ENCODE data around the gene ZNF79. TPM values are rescaled to one million over a fixed set of nuclear protein-coding genes. Genes with fewer than 3 reads are reported as not detected.

The ZNF79 gene
- 9.4 and 13.1 TPM in 2 replicates for total RNA-seq

DNA sequence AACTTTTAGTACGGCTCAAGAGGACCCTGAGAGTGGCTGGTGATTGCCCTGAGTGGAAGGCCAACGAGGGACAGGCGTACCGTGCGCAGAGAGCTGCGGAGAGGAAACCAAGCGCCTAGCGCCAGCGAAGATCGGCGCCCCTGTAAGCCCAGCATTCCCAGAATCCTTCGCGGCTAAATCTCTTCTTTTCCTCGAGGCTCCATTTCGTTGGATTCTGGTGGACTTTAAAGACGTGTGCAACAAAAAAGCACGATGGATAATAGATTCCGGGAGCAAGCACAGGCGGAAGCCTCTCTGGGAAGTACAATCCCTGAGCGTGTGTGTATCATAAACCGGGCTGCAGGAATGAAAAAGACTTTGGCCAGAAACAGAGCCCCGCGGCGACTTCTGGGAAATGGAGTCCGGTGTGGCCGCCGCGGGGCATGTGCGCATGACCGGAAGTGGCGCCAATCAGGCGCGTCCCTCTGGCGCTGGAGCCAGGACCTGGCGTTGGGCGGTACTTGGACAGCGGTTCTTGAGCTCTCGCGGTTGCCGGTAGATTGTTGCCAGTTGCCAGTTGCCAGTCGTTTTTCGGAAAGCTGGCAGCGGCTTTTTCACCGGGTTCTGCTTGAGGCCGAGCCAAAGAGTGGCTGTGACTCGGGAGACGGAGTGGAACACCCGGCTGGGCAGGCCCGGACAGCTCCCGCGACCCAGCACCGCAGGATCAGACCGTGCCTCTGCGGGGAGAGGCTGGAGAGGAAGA, at the start of gene ZNF79:
Gene ZNF79 (plus strand): TSS at position 449 of the 742 bp plus-strand sequence. CDS start 406 bp downstream, outside the sequence.
- DNase-seq (ENCODE audit: low read depth, low spot score) = peak; percentile 79

DNA sequence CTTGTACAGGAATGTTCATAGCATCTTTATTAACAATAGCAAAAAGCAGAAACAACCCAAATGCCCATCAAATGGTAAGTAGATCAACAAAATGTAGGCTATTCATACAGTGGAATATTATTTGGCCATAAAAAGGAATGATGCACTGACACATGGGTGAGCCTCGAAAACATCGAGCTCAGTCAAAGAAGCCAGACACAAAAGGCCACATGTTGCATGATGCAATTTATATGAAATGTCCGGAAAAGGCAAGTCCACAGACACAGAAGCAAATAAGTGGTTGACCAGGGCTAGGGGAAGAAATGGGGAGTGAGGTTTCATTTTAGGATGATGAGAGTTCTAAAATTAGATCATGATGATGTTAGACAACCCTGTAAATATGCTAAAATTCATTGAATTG, 43.7 kb upstream of the ZNF79 start:
- DNase-seq (ENCODE audit: low read depth, low spot score) = no peak

DNA sequence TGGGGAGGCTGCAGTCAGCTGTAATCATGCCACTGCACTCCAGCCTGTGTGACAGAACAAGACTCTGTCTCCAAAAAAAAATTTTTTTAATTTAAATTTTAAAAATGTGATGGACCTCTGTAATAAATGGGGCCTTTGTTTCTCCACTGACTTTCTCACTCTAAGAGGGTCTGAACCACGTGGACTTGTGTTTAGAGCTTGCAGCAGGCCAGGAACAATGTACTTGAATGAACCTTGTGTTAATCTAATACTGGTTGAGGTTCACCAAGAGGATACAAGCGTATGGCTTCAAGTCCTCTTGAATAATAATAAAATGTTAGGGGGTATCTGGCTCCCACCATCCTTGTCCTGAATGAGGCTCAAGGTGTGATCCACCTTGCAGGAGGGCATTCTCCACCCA, 41.6 kb upstream of the ZNF79 start:
- DNase-seq (ENCODE audit: low read depth, low spot score) = no peak

DNA sequence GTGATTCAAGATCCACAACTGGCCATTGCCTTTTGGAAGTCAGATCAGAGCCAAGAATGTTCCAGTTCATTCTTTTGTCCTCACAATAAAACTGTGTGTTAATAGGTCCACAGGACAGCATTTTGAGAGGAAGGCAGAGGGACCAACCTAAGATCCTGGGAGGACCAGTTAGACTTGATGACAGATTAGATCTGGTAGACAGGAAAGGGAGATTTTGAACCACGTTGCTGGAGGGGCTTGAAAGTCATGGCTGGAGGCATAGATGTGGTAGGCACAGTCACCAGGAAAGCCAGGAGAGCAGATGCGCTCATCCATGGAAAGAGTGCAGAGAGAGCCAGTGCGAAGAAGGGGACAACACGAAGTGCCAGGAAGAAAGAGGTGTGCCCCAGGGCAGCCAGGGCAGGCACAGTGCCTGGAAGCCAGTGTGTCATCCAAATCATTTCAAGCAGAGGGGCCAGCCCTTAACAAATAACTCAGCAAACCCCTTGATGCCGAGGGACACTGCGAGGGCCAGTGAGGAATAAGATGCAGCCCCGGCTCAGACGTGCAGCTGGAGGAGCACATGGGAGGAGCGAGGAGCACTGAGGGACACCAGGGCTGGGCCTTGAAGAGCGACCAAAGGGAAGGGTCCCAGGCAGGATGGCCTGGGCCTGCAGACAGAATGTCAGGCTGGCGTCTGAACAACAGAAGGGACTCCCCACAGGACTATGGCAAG, 40.0 kb upstream of the ZNF79 start:
- no peak for DNase-seq (ENCODE audit: low read depth, low spot score)

DNA sequence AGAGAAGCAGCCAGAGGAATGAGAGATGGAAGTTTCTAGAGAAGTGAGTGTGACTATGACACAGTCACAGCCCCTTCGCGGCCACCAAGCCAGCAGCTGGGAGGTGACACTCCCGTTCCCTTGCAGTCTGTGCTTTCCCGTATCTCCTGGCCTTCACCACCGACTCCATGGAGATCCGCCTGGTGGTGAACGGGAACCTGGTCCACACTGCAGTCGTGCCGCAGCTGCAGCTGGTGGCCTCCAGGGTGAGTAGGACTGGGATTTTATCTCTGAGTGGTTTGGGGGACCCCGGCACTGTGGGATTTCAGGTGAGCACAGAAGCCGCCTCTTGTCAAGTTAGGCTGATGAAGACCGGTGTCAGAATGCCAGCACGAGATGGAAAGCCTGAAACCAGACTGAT, 39.3 kb upstream of the ZNF79 start:
- DNase-seq (ENCODE audit: low read depth, low spot score) = no peak

DNA sequence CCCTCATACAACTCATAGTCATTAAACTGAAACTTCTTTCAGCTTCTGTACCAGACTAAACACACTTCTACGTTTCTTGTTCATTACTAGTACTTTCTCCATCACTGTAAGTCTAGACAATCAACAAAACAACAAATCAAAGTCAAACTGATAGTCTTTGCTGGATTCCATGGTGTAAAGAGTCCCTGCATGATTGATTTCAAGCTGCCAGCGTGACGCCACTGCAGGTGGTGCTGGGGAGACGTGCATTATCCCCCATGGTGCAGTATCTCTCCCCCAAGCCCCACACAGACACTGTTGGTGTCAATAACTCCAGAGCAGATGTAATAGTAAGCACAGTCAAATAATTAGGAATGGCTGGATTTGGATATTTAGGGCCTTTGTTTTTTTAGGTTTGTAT, 37.9 kb upstream of the ZNF79 start:
- DNase-seq (ENCODE audit: low read depth, low spot score) = no peak

DNA sequence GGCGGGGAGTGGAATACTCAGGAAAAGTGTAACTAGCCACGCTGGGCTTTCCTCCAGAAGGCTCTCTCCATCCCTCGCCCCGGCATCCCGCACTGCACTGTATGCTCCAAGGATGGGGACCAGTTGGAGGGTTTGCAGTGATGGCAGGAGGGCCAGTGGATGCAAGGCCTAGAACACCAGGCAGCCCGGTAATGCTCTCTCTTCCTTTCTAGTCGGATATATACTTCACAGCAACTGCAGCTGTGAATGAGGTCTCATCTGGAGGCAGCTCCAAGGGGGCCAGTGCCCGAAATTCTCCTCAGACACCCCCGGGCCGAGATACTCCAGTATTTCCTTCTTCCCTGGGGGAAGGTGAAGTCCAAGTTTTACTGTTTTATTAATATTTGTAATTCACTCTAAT, 37.2 kb upstream of the ZNF79 start:
- no peak for DNase-seq (ENCODE audit: low read depth, low spot score)

DNA sequence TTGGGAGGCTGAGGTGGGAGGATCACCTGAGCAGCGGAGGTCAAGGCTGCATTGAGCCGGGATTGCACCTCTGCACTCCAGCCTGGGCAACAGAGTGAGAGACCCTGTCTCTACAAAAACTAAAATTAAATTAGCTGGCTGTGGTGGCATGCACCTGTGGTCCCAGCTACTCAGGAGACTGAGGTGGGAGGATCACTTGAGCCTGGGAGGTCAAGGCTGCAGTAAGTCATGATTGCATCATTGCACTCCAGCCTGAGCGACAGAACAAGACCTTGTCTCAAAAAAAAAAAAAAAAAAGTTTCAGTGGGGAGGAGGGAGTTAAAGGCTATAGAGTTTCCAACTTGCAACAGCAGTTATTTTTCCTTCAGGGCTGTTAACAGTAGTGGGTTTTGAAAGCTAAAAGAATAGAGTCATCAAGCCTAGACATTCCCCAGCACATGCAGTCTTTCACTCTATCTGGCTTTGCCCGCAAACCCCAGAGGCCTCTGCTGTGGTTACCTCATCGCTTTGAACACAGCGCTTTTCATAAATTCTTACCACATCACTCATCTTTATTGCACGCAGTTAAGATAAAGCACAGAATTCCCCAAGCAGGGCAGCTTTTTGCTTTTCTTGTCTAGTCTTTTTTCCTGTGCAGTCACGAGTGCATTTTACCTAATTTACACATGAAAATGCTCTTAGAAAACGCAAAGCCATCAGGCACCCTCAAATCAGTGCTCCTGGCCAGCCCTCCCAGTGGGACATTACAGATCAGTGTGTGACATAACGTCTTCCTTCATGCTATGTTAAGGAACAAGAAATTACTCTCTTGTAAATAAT, 35.9 kb upstream of the ZNF79 start:
- DNase-seq (ENCODE audit: low read depth, low spot score) = no peak

DNA sequence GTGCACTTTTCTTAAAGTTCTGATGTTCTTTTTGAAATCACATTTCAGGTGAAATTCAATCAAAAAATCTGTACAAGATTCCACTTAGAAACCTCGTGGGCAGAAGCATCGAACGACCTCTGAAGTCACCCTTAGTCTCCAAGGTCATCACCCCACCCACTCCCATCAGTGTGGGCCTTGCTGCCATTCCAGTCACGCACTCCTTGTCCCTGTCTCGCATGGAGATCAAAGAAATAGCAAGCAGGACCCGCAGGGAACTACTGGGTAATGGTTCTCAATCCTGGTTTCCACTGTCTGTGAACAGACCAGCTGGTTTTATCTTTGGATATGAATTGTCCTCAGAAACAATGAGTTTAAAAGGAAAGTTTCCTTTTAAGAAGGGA, 35.3 kb upstream of the ZNF79 start:
- DNase-seq (ENCODE audit: low read depth, low spot score) = no peak

DNA sequence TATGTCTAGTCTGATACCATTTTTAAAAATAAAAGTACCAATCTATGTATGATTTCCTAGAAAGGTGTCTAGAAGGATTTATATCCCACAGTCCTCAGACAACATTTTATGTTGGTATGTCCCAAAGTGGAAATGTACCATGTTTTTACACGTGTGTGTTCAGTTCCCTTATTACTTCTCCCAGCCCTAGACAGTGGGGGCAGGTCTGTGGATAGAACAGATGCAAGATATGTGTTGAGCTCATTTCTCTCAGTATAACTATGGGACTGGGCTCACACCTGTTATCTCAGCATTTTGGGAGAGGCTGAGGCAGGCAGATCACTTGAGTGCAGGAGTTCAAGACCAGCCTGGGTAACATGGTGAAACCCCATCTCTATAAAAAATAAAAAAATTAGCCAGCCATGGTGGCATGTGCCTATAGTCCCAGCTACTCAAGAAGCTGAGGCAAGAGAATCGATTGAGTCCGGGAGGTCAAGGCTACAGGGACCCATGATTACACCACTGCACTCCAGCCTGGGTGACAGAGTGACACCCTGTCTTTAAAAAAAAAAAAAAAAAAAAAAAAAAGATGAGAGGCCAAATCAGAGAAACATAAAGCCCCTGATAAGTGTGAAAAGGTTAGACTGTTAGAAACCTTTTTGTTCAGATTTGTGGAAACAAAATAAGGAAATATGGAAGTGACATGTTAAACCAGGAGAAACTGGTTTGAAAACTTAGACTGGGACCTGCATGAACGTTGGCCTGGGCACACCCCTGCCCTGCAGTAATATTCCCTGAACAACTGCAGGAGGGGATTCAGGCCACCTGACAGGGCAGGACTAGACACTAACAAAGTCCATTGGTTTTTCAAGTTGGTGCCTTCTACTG, 34.6 kb upstream of the ZNF79 start:
- DNase-seq (ENCODE audit: low read depth, low spot score) = no peak

DNA sequence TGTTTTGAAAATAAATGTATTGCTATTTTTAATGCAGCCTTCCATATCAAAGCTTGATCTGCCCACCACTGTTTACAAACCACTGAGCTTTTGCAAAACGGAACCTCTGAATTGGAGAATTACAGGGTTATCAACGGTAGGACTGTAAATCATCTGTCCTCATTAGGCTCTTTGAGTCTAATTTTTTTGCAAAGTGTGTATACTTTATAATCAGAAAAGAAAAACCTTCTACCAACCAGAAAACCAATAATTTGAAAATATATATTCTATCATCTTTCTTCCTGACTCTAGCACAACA, 34.0 kb upstream of the ZNF79 start:
- no peak for DNase-seq (ENCODE audit: low read depth, low spot score)

DNA sequence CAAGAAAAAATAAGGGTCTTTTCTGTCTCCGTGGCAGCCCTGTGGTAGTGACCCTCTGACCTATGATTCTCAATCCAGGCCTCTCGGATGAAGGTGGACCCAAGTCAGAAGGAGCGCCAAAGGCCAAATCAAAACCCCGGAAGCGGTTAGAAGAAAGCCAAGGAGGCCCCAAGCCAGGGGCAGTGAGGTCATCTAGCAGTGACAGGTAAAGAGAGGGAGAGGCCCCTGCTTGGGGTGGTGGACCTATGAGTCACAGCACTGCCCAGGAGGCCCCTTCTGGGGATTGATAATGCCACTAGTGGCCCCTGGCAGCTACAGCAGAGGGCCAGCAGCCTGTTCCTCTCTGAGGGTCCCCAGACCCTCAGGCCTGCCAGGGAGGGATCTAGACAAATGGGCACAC, 33.6 kb upstream of the ZNF79 start:
- no peak for DNase-seq (ENCODE audit: low read depth, low spot score)

DNA sequence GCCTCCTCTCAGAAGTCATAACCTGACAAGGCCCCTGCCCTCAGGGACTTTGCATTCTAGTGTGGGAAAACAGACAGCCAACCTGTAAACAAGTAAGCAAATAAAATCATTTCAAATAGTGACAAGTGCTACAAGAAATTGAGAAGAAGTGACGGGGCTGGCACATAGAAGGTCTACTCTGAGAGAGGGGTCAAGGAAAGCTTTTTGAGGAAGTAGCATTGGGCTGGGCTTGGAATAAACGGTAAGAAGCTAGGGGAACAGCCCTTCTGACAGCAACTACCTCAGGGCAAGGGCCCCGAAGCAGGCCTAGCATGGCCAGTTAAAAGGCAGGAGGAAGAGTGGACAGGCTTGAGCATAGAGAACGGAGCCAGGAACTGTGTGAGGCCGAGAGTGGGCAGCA, 32.0 kb upstream of the ZNF79 start:
- no peak for DNase-seq (ENCODE audit: low read depth, low spot score)

DNA sequence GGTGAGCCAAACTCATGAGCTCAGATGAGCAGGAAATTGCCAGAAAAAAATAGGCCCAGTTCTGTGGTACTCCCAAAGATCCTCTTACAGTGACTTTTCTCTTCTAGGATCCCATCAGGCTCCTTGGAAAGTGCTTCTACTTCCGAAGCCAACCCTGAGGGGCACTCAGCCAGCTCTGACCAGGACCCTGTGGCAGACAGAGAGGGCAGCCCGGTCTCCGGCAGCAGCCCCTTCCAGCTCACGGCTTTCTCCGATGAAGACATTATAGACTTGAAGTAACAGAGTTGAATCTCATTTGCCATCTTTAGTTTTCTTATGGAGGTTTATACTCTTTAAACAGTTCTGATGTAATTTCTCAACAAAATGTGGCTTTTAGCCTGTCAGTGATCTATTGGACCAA, 31.2 kb upstream of the ZNF79 start:
- DNase-seq (ENCODE audit: low read depth, low spot score) = no peak

DNA sequence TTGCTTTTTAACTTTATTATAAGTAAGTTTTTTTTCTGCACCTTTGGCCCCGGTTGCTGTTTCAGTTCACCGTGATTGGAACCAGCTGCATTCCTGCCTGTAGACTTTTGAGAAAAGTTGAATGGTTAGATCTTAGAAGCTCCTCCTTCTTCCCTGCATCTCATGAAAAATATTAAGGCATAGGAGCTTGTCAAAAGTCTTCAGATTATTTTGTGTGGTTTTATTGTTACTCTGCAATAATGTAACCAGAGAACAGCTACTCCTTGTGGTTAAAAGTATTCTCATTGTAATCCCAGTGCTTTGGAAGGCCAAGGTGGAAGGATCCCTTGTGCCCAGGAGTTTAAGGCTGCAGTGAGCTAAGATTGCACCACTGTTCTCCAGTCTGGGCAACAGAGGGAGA, 30.5 kb upstream of the ZNF79 start:
- no peak for DNase-seq (ENCODE audit: low read depth, low spot score)

DNA sequence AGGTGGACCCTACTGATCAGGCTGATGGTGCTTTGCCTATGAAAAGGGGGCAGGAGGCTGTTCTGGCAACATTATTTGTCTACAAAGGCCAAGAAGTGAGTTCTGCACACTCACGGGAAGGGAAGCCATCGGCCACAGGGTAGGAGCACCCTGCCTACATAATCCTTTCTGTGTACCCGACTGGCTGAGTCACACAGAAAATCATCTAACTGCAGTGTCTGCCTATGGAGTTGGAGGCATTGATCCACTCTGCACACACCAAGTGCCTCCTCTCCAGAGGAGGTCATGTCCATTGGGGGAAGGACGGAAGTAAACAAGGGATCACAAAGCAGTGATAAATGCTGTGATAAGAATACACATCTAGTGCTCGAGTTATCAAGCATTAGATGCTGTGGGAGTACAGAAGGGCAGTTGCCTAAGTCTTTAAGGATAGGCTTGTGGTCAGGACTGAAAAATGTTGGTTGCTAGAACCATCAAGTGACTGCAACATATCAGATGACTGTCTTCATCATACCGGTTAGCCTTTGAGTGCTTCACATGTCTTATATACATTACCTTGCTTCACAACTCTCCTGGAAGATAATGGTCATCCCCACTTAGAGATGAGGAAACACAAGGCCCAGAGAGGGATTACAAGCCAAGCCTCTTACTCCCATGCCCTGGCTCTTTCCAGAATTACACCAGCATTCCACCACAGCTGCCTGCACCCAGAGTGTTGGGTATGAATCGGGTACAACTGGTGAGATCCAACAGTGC, 28.5 kb upstream of the ZNF79 start:
- DNase-seq (ENCODE audit: low read depth, low spot score) = no peak

DNA sequence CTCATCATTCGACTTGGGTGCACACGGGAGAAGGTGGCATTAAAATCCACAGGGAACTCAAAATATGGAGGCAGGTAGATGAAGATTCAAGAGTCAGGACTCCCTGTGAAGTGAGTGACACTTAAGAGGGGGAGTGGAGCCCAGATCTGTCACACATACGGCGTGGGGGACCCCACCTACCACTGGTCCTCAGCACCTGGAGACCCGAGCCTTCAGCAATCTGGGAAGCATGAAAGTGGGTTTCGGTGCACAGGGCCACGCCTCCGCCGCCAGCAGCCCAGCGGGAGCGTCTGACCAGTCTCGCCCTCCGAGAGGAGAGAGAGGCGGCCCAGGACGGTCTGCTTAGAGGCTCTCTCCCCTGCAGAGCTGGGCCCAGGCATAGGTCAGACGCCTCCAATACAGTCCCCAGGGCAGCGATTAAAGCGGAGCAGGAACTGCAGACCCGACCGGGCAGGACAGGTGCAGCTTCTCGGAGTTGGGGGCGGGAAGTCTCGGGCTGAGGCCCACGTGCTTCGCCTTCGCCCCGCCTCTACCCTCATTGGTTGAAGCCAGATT, 27.9 kb upstream of the ZNF79 start:
- no peak for DNase-seq (ENCODE audit: low read depth, low spot score)

DNA sequence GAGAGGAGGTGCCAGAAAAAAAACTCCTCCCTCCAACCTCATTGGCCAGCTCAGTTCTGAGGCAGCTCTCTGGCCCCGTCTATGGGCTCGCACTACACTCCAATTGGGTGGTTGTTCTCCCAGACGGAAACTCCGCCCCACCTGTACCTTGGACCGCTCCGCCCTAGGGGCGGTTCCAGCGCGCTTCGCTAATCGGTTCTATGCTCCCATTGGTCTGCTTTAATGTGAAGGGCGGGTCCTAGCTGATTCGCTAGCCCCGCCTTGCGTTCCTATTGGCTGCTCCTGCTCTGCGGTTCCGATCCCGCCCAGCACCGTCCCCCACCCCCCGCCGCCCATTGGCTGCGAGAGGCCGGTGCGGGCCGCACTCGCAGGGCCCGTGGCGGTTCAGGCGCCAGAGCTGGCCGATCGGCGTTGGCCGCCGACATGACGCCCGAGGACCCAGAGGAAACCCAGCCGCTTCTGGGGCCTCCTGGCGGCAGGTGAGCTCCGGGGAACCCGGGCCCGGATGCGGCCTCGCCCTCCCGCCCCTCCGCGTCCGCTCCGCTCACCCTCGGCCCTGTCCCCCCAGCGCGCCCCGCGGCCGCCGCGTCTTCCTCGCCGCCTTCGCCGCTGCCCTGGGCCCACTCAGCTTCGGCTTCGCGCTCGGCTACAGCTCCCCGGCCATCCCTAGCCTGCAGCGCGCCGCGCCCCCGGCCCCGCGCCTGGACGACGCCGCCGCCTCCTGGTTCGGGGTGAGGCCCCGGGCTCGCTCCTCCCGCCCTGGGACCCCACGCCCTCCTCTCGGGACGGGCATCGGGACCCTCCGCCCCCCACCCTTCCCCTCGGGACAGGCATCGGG, 27.2 kb upstream of the ZNF79 start, which contains the start of gene SLC2A8:
Gene SLC2A8 (plus strand): TSS at position 362 of the 838 bp plus-strand sequence. CDS start 62 bp downstream, at position 424.
- DNase-seq (ENCODE audit: low read depth, low spot score) = peak; percentile 98

DNA sequence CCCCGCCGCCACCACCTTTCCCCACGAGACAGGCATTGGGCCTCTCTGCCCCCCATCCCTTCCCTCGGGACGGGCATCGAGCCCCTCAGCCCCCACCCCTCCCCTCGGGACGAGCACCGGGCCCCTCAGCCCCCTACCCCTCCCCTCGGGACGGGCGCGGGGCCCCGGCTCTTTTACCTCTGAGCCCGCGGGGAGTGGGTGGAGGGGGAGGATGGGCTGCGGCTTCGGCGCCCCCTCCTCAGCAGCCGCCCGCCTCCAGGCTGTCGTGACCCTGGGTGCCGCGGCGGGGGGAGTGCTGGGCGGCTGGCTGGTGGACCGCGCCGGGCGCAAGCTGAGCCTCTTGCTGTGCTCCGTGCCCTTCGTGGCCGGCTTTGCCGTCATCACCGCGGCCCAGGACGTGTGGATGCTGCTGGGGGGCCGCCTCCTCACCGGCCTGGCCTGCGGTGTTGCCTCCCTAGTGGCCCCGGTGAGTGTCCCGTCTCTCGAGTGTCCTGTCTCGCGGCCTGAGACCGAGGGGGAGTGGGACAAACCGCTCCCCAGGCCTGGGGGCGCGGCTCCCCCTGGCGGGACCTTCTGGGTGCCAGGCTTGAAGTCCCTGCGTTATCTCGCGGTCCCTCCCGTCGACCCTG, 26.4 kb upstream of the ZNF79 start:
- no peak for DNase-seq (ENCODE audit: low read depth, low spot score)
